HepG2 (cell line): ENCODE results near the gene SLC9A8. TPM values are rescaled to one million over a fixed set of nuclear protein-coding genes. Genes with fewer than 3 reads are reported as not detected.

ENCODE experiments used
- ADNP ChIP-seq: sonication (generic); formaldehyde crosslinking; IDR thresholded peaks from 2 replicates; pipeline ENCODE4 v1.4.0; 2020; ENCODE audit warnings: missing genetic modification reagents
- FOXA3 ChIP-seq: IDR thresholded peaks from 2 replicates; pipeline ENCODE4 v1.6.1; 2016; ENCODE audit warnings: missing genetic modification reagents, missing compliant biosample characterization
- FOXC1 ChIP-seq: sonication (generic); formaldehyde crosslinking; IDR thresholded peaks from 2 replicates; pipeline ENCODE4 v1.8.0; 2022; ENCODE audit warnings: mild to moderate bottlenecking, missing genetic modification reagents, borderline replicate concordance
- KDM4B ChIP-seq: sonication (generic); formaldehyde crosslinking; IDR thresholded peaks from 2 replicates; pipeline ENCODE4 v1.4.0; 2020; ENCODE audit warnings: missing genetic modification reagents
- MLX ChIP-seq: IDR thresholded peaks from 2 replicates; pipeline ENCODE4 v1.6.1; 2016
- MTA1 ChIP-seq: sonication (generic); formaldehyde crosslinking; IDR thresholded peaks from 2 replicates; pipeline ENCODE4 v1.4.0; 2020; ENCODE audit warnings: missing genetic modification reagents, mild to moderate bottlenecking, borderline replicate concordance
- NR3C1 ChIP-seq: sonication (generic); formaldehyde crosslinking; IDR thresholded peaks from 2 replicates; pipeline ENCODE4 v1.4.0; 2020; ENCODE audit warnings: missing genetic modification reagents
- TMF1 ChIP-seq: sonication (generic); formaldehyde crosslinking; IDR thresholded peaks from 2 replicates; pipeline ENCODE4 v1.8.1; 2022; ENCODE audit warnings: low read depth, missing genetic modification reagents
- YEATS2 ChIP-seq: sonication (generic); formaldehyde crosslinking; IDR thresholded peaks from 2 replicates; pipeline ENCODE4 v1.4.0; 2020; ENCODE audit warnings: missing genetic modification reagents, borderline replicate concordance
- ZC3H13 ChIP-seq: sonication (generic); formaldehyde crosslinking; IDR thresholded peaks from 2 replicates; pipeline ENCODE4 v1.8.1; 2023; ENCODE audit warnings: mild to moderate bottlenecking, missing genetic modification reagents, moderate library complexity
- ZFY ChIP-seq: sonication (generic); formaldehyde crosslinking; IDR thresholded peaks from 2 replicates; pipeline ENCODE4 v1.4.0; 2020; ENCODE audit warnings: missing genetic modification reagents
- ZGPAT ChIP-seq: IDR thresholded peaks from 2 replicates; pipeline ENCODE4 v1.6.1; 2016; ENCODE audit warnings: mild to moderate bottlenecking
- ZNF160 ChIP-seq: sonication (generic); formaldehyde crosslinking; IDR thresholded peaks from 2 replicates; pipeline ENCODE4 v1.8.0; 2022; ENCODE audit warnings: mild to moderate bottlenecking, inconsistent platforms, missing genetic modification reagents
- ZNF484 ChIP-seq: sonication (generic); formaldehyde crosslinking; IDR thresholded peaks from 2 replicates; pipeline ENCODE4 v1.5.1; 2020; ENCODE audit warnings: mild to moderate bottlenecking, low read depth, missing genetic modification reagents, borderline replicate concordance
- ZNF501 ChIP-seq: sonication (generic); formaldehyde crosslinking; IDR thresholded peaks from 2 replicates; pipeline ENCODE4 v1.5.1; 2020; ENCODE audit warnings: mild to moderate bottlenecking, moderate library complexity, missing genetic modification reagents
- ZNF766 ChIP-seq: sonication (generic); formaldehyde crosslinking; IDR thresholded peaks from 2 replicates; pipeline ENCODE4 v1.5.0; 2020; ENCODE audit warnings: missing genetic modification reagents, borderline replicate concordance
- ZNF83 ChIP-seq: sonication (generic); formaldehyde crosslinking; IDR thresholded peaks from 2 replicates; pipeline ENCODE4 v1.4.0; 2020; ENCODE audit warnings: missing genetic modification reagents, mild to moderate bottlenecking, borderline replicate concordance
- ZSCAN22 ChIP-seq: sonication (generic); formaldehyde crosslinking; IDR thresholded peaks from 2 replicates; pipeline ENCODE4 v1.4.0; 2020; ENCODE audit warnings: mild to moderate bottlenecking, missing genetic modification reagents
- polyA plus RNA-seq, 8 experiments: library from polyadenylated mRNA; depleted of rRNA in 3 of 8; stranded (reverse) in 7 of 8; unstranded in 1 of 8; fragments of >200 nt; fragmentation: Illumina TruSeq in 4 of 8; extraction: Trizol in 4 of 8; gene quantifications; 2 replicates each; pipeline versions ENCODE4 v1.2.1 to v1.2.3, GENCODE V29; 2011 to 2016; ENCODE audit warnings: low read depth in 4 of 8, missing spikeins in 1 of 8, mixed read lengths in 1 of 8; ENCODE audit not compliant: insufficient read depth in 1 of 8
- total RNA-seq, 5 experiments: library from RNA; depleted of rRNA; stranded (reverse); fragments of >200 nt; fragmentation: Illumina TruSeq; extraction: Trizol; gene quantifications; 2 replicates each; pipeline ENCODE4 v1.2.3, GENCODE V29; 2016; ENCODE audit warnings: low read depth in 1 of 5
- TF ChIP-seq, protein P1 (sequence below): sonication (generic); formaldehyde crosslinking; IDR thresholded peaks from 2 replicates; pipeline ENCODE4 v1.4.0; 2020; ENCODE audit warnings: mild to moderate bottlenecking, missing genetic modification reagents
- TF ChIP-seq, protein P2 (sequence below): sonication (generic); formaldehyde crosslinking; IDR thresholded peaks from 2 replicates; pipeline ENCODE4 v1.5.0; 2020; ENCODE audit warnings: missing genetic modification reagents
- TF ChIP-seq, protein P3 (sequence below): sonication (generic); formaldehyde crosslinking; IDR thresholded peaks from 2 replicates; pipeline ENCODE4 v1.4.0; 2020; ENCODE audit warnings: missing genetic modification reagents
- TF ChIP-seq, protein P4 (sequence below): sonication (generic); formaldehyde crosslinking; conservative IDR thresholded peaks from 2 replicates; pipeline ENCODE4 v1.8.1; 2023; ENCODE audit warnings: missing genetic modification reagents

SLC9A8 gene
- total and polyA plus RNA-seq, 2 of the 13 experiments (the other 11 are each of a cell fraction or from before 2014, with no cell fraction given), result 4.1 to 7.4 TPM

DNA sequence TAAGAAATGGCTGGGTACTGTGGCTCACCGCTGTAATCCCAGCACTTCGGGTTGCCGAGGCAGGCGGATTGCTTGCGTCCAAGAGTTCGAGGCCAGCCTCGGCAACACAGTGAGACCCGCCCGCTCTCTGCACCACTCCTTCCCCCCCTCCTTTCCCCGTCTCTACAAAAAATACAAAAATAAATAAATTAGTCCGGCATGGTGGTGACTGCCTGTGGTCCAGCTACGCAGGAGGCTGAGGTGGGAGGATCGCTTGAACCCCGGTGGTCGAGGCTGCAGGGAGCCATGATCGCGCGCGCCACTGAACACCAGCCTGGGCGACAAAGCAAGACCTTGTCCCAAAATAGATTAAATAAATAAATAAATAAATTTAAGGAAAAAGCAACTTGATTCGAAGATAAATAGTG lies 123.1 kb downstream of the SLC9A8 start (continued):
- TF ChIP-seq ZNF160, result no peak
- TF ChIP-seq, protein P1, sequence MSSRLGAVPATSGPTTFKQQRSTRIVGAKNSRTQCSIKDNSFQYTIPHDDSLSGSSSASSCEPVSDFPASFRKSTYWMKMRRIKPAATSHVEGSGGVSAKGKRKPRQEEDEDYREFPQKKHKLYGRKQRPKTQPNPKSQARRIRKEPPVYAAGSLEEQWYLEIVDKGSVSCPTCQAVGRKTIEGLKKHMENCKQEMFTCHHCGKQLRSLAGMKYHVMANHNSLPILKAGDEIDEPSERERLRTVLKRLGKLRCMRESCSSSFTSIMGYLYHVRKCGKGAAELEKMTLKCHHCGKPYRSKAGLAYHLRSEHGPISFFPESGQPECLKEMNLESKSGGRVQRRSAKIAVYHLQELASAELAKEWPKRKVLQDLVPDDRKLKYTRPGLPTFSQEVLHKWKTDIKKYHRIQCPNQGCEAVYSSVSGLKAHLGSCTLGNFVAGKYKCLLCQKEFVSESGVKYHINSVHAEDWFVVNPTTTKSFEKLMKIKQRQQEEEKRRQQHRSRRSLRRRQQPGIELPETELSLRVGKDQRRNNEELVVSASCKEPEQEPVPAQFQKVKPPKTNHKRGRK (CRISPR knock-in tag), result no peak
- no peak for TF ChIP-seq TMF1 (CRISPR knock-in tag)
- no peak for TF ChIP-seq ZNF484 (CRISPR knock-in tag)
- TF ChIP-seq ZNF766 (CRISPR knock-in tag), result 0 out of 2 replicates have a peak, but pooled peaks have one; percentile 66
- TF ChIP-seq ZFY (CRISPR knock-in tag), result no peak
- TF ChIP-seq ZSCAN22 (CRISPR knock-in tag), result no peak
- TF ChIP-seq, protein P2, sequence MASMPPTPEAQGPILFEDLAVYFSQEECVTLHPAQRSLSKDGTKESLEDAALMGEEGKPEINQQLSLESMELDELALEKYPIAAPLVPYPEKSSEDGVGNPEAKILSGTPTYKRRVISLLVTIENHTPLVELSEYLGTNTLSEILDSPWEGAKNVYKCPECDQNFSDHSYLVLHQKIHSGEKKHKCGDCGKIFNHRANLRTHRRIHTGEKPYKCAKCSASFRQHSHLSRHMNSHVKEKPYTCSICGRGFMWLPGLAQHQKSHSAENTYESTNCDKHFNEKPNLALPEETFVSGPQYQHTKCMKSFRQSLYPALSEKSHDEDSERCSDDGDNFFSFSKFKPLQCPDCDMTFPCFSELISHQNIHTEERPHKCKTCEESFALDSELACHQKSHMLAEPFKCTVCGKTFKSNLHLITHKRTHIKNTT (CRISPR knock-in tag), result no peak
- TF ChIP-seq, protein P3, sequence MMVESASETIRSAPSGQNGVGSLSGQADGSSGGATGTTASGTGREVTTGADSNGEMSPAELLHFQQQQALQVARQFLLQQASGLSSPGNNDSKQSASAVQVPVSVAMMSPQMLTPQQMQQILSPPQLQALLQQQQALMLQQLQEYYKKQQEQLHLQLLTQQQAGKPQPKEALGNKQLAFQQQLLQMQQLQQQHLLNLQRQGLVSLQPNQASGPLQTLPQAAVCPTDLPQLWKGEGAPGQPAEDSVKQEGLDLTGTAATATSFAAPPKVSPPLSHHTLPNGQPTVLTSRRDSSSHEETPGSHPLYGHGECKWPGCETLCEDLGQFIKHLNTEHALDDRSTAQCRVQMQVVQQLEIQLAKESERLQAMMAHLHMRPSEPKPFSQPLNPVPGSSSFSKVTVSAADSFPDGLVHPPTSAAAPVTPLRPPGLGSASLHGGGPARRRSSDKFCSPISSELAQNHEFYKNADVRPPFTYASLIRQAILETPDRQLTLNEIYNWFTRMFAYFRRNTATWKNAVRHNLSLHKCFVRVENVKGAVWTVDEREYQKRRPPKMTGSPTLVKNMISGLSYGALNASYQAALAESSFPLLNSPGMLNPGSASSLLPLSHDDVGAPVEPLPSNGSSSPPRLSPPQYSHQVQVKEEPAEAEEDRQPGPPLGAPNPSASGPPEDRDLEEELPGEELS (CRISPR knock-in tag), result no peak
- TF ChIP-seq, protein P4, sequence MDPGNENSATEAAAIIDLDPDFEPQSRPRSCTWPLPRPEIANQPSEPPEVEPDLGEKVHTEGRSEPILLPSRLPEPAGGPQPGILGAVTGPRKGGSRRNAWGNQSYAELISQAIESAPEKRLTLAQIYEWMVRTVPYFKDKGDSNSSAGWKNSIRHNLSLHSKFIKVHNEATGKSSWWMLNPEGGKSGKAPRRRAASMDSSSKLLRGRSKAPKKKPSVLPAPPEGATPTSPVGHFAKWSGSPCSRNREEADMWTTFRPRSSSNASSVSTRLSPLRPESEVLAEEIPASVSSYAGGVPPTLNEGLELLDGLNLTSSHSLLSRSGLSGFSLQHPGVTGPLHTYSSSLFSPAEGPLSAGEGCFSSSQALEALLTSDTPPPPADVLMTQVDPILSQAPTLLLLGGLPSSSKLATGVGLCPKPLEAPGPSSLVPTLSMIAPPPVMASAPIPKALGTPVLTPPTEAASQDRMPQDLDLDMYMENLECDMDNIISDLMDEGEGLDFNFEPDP, result peak; percentile 84; the same call in 1 of the 2 replicates
- TF ChIP-seq KDM4B (CRISPR knock-in tag), result no peak
- TF ChIP-seq NR3C1 (CRISPR knock-in tag), result no peak
- TF ChIP-seq ZNF83, result no peak
- TF ChIP-seq FOXC1, result no peak; the same call in 1 of the 2 replicates
- TF ChIP-seq ZC3H13 (CRISPR knock-in tag), result no peak
- TF ChIP-seq MTA1 (CRISPR knock-in tag), result no peak
- TF ChIP-seq ZGPAT, result no peak
- TF ChIP-seq ZNF501 (CRISPR knock-in tag), result no peak
- TF ChIP-seq MLX (CRISPR knock-in tag), result no peak
- no peak for TF ChIP-seq YEATS2 (CRISPR knock-in tag)
- TF ChIP-seq ADNP (CRISPR knock-in tag), result peak; percentile 81; the same call in 1 of the 2 replicates
- TF ChIP-seq FOXA3 (CRISPR knock-in tag), result no peak
